Tibial artery (tissue), 4 donors: ENCODE results near the gene TMEM109.

Experiments
- DNase-seq, 2 donors: peaks; one replicate each; pipeline ENCODE4 v3.0.0-alpha.2; 2019
- H3K27ac ChIP-seq, 2 donors: fragments of 200-600 bp; sonication (generic) in 1 of 2; 1 replicate in 1 of 2; 2 replicates in 1 of 2; pipeline ENCODE4 v1.5.1; 2018 to 2019; ENCODE audit warnings: mild to moderate bottlenecking in 1 of 2
- H3K27me3 ChIP-seq, 2 donors: fragments of 200-600 bp; sonication (generic) in 1 of 2; one replicate each; pipeline versions ENCODE4 v1.5.1 to v1.6.0; 2016 to 2019
- H3K36me3 ChIP-seq, 3 donors: fragments of 200-600 bp; sonication (generic) in 2 of 3; one replicate each; pipeline ENCODE4 v1.5.1; 2016 to 2019; ENCODE audit warnings: mild to moderate bottlenecking in 2 of 3
- H3K4me1 ChIP-seq, 4 donors: fragments of 200-600 bp; sonication (generic) in 2 of 4; 1 replicate in 3 of 4; 2 replicates in 1 of 4; pipeline ENCODE4 v1.5.1; 2016 to 2019
- H3K4me3 ChIP-seq, 2 donors: fragments of 200-600 bp; sonication (generic) in 1 of 2; 1 replicate in 1 of 2; 2 replicates in 1 of 2; pipeline ENCODE4 v1.5.1; 2018 to 2019; ENCODE audit warnings: mild to moderate bottlenecking in 2 of 2
- H3K9me3 ChIP-seq, 3 donors: fragments of 200-600 bp; sonication (generic) in 1 of 3; one replicate each; pipeline ENCODE4 v1.5.1; 2016 to 2019
- intact Hi-C: fragments of 100-400 bp; cut with DNase I; formaldehyde crosslinking; loops from one replicate; pipeline ENCODE4 v1.15.0; 2023; ENCODE audit warnings: low total_unique reads
- TF ChIP-seq, protein P1 (sequence below), 2 experiments: fragments of 200-600 bp in 1 of 2; fragments of 450-650 bp in 1 of 2; IDR thresholded peaks; one replicate each; pipeline ENCODE4 v1.5.1; 2017 to 2019; ENCODE audit warnings: antibody characterized with exemption in 2 of 2, mild to moderate bottlenecking in 1 of 2, moderate library complexity in 1 of 2

Gene TMEM109

GRCh38 chr11:60872124-60872960, 41.6 kb upstream of the TMEM109 start:
- DNase-seq = peak; percentile 57 to 67
- peaks cover 0 to 15% of the 10 kb centered on the region in 2 donors for H3K27me3 ChIP-seq
- H3K36me3 ChIP-seq = no peaks in the 10 kb centered on the region
- intact Hi-C loops = no loop called here
- H3K27ac ChIP-seq = no peak overlapping the region
- no peaks in the 10 kb centered on the region for H3K9me3 ChIP-seq
- TF ChIP-seq, protein P1, sequence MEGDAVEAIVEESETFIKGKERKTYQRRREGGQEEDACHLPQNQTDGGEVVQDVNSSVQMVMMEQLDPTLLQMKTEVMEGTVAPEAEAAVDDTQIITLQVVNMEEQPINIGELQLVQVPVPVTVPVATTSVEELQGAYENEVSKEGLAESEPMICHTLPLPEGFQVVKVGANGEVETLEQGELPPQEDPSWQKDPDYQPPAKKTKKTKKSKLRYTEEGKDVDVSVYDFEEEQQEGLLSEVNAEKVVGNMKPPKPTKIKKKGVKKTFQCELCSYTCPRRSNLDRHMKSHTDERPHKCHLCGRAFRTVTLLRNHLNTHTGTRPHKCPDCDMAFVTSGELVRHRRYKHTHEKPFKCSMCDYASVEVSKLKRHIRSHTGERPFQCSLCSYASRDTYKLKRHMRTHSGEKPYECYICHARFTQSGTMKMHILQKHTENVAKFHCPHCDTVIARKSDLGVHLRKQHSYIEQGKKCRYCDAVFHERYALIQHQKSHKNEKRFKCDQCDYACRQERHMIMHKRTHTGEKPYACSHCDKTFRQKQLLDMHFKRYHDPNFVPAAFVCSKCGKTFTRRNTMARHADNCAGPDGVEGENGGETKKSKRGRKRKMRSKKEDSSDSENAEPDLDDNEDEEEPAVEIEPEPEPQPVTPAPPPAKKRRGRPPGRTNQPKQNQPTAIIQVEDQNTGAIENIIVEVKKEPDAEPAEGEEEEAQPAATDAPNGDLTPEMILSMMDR (IDR thresholded peaks at IDR 0.05) = no peak
- H3K4me1 ChIP-seq = no peaks in the 10 kb centered on the region
- no peak overlapping the region for H3K4me3 ChIP-seq

DNA sequence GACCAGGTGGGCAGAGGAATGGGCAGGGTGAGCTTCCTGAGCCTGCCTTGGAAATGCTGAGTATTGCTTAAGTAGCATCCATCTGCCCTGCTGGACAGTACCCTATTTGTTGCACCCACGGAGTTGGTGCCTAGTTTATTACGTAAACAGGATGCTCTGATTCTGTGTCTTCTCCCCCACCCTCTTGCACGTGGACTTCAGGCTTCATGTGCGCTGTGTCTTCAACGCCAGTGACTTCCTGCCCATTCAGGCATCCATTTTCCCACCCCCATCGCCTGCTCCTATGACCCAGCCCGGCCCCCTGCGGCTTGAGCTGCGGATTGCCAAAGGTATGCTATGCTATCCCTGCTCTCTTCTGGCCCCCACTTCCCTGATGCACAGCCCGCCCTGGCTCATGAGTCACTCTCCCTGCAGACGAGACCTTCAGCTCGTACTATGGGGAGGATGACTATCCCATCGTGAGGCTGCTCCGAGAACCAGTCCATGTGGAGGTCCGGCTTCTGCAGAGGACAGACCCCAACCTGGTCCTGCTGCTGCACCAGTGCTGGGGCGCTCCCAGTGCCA, 40.9 kb upstream of the TMEM109 start:
- Histone ChIP-seq H3K4me3 (no peak overlapping the region), H3K4me1 (no peaks in the 10 kb centered on the region), H3K9me3 (no peaks in the 10 kb centered on the region), H3K36me3 (no peaks in the 10 kb centered on the region), H3K27ac (no peak overlapping the region), H3K27me3 (peaks cover 0 to 15% of the 10 kb centered on the region in 2 donors)
- intact Hi-C loops = no loop called here
- peak in 1 of 2 donors; percentile 48 for DNase-seq
- TF ChIP-seq, protein P1 (IDR thresholded peaks at IDR 0.05) = no peak

- intact Hi-C loops = no loop called here
- TF ChIP-seq, protein P1 (IDR thresholded peaks at IDR 0.05) = no peak
- Histone ChIP-seq H3K9me3 (no peaks in the 10 kb centered on the region), H3K4me1 (no peaks in the 10 kb centered on the region), H3K27me3 (peaks cover 0 to 15% of the 10 kb centered on the region in 2 donors), H3K36me3 (no peaks in the 10 kb centered on the region), H3K27ac (no peak overlapping the region), H3K4me3 (no peak overlapping the region)
- DNase-seq = peak in 1 of 2 donors; percentile 60
These were observed 40.4 kb upstream of the TMEM109 start for GRCh38 chr11:60873533-60873932.

- no peaks in the 10 kb centered on the region for H3K9me3 ChIP-seq
- no peaks in the 10 kb centered on the region for H3K4me1 ChIP-seq
- H3K27me3 ChIP-seq = peaks cover 0 to 8% of the 10 kb centered on the region in 2 donors
- H3K4me3 ChIP-seq = no peak overlapping the region
- peak in 1 of 2 donors; percentile 62 for DNase-seq
- H3K27ac ChIP-seq = no peak overlapping the region
- TF ChIP-seq, protein P1 (IDR thresholded peaks at IDR 0.05) = no peak
- H3K36me3 ChIP-seq = peaks cover 0 to 10% (median 0%) of the 10 kb centered on the region in 3 donors
- intact Hi-C loops = no loop called here
These were observed 39.3 kb upstream of the TMEM109 start for GRCh38 chr11:60874421-60875365.

- H3K4me1 ChIP-seq = no peaks in the 10 kb centered on the region
- TF ChIP-seq, protein P1 (IDR thresholded peaks at IDR 0.05) = no peak
- intact Hi-C loops = no loop called here
These were observed 38.4 kb upstream of the TMEM109 start for GRCh38 chr11:60875366-60876167.

More at GRCh38 chr11:60875366-60876167, 38.4 kb upstream of the TMEM109 start:
- Histone ChIP-seq H3K27ac (no peak overlapping the region), H3K36me3 (peaks cover 0 to 19% (median 2%) of the 10 kb centered on the region in 3 donors), H3K9me3 (no peaks in the 10 kb centered on the region), H3K4me3 (no peak overlapping the region), H3K27me3 (peaks cover 0 to 8% of the 10 kb centered on the region in 2 donors)
- DNase-seq = peak in 1 of 2 donors; percentile 60
